Testis (tissue), 2 donors: ENCODE data around the gene FGFR3.

Experiments
- POLR2A ChIP-seq: fragments of 450-650 bp; IDR thresholded peaks from one replicate; pipeline ENCODE4 v1.6.1; 2017; ENCODE audit warnings: antibody characterized with exemption, mild to moderate bottlenecking, moderate library complexity
- TF ChIP-seq, protein P1 (sequence below), 3 experiments: fragments of 450-650 bp in 2 of 3; fragments of 200-600 bp in 1 of 3; sonication (generic) in 1 of 3; IDR thresholded peaks; one replicate each; pipeline ENCODE4 v1.5.1; 2016 to 2019; ENCODE audit warnings: antibody characterized with exemption in 3 of 3, mild to moderate bottlenecking in 2 of 3, moderate library complexity in 1 of 3

- TF ChIP-seq, protein P1, sequence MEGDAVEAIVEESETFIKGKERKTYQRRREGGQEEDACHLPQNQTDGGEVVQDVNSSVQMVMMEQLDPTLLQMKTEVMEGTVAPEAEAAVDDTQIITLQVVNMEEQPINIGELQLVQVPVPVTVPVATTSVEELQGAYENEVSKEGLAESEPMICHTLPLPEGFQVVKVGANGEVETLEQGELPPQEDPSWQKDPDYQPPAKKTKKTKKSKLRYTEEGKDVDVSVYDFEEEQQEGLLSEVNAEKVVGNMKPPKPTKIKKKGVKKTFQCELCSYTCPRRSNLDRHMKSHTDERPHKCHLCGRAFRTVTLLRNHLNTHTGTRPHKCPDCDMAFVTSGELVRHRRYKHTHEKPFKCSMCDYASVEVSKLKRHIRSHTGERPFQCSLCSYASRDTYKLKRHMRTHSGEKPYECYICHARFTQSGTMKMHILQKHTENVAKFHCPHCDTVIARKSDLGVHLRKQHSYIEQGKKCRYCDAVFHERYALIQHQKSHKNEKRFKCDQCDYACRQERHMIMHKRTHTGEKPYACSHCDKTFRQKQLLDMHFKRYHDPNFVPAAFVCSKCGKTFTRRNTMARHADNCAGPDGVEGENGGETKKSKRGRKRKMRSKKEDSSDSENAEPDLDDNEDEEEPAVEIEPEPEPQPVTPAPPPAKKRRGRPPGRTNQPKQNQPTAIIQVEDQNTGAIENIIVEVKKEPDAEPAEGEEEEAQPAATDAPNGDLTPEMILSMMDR (IDR thresholded peaks at IDR 0.05), result no peak
- TF ChIP-seq POLR2A, result no peak
Measured at GRCh38 chr4:1773754-1774153, 19.3 kb upstream of the FGFR3 start.
